GM23338 (cell line): Measurements from ENCODE around the gene ATP5MC2. TPM values are rescaled to one million over a fixed set of nuclear protein-coding genes. Genes with fewer than 3 reads are reported as not detected.

Source experiments
- ATAC-seq: fragments of 200-7000 bp; cut with Tn5 transposase; 3 replicates; pipeline ENCODE4 v1.9.1; 2020
- DNase-seq: peaks from one replicate; pipeline ENCODE4 v3.0.0-alpha.2; 2015; ENCODE audit warnings: low spot score
- H2AFZ ChIP-seq: fragments of 200-600 bp; sonication (generic); 2 replicates; pipeline ENCODE4 v1.8.0; 2016; ENCODE audit warnings: antibody characterized with exemption, mild to moderate bottlenecking, moderate library complexity
- H3F3A ChIP-seq: fragments of 200-600 bp; sonication (generic); replicated peaks from 2 replicates; pipeline ENCODE4 v1.8.0; 2017; ENCODE audit warnings: antibody characterized with exemption, mixed run types, low read depth
- H3K27ac ChIP-seq: fragments of 200-600 bp; sonication (generic); 2 replicates; pipeline ENCODE4 v1.6.1; 2016; ENCODE audit warnings: low read depth
- H3K27me3 ChIP-seq: fragments of 200-600 bp; sonication (generic); 2 replicates; pipeline ENCODE4 v1.8.0; 2016; ENCODE audit warnings: mild to moderate bottlenecking, mixed run types, moderate library complexity; ENCODE audit not compliant: insufficient read depth
- H3K36me3 ChIP-seq: fragments of 200-600 bp; sonication (generic); 2 replicates; pipeline ENCODE4 v1.8.0; 2016; ENCODE audit warnings: mild to moderate bottlenecking; ENCODE audit not compliant: insufficient read depth
- H3K4me1 ChIP-seq: fragments of 200-600 bp; sonication (generic); 2 replicates; pipeline ENCODE4 v1.8.0; 2016; ENCODE audit warnings: mild to moderate bottlenecking, moderate library complexity; ENCODE audit not compliant: insufficient read depth
- H3K4me2 ChIP-seq: fragments of 200-600 bp; sonication (generic); 2 replicates; pipeline ENCODE4 v1.7.1; 2017; ENCODE audit warnings: mixed run types
- H3K4me3 ChIP-seq: fragments of 200-600 bp; sonication (generic); 2 replicates; pipeline ENCODE4 v1.6.1; 2016; ENCODE audit warnings: mixed run types
- H3K79me2 ChIP-seq: fragments of 200-600 bp; sonication (generic); replicated peaks from 2 replicates; pipeline ENCODE4 v1.8.0; 2017; ENCODE audit warnings: mild to moderate bottlenecking; ENCODE audit not compliant: insufficient read depth
- H3K9me2 ChIP-seq: fragments of 200-600 bp; sonication (generic); 2 replicates; pipeline ENCODE4 v1.8.0; 2017; ENCODE audit not compliant: insufficient read depth
- H4K20me1 ChIP-seq: fragments of 200-600 bp; sonication (generic); replicated peaks from 2 replicates; pipeline ENCODE4 v1.8.0; 2017; ENCODE audit warnings: mild to moderate bottlenecking; ENCODE audit not compliant: insufficient read depth
- H3K27ac Mint-ChIP-seq: 2 replicates; pipeline ENCODE4 v1.8.0; 2020; ENCODE audit warnings: inconsistent platforms, mild to moderate bottlenecking, moderate library complexity, mixed read lengths
- H3K27me3 Mint-ChIP-seq: 3 replicates; pipeline ENCODE4 v1.8.0; 2022; ENCODE audit warnings: low read depth, mild to moderate bottlenecking, moderate library complexity, mixed read lengths, inconsistent platforms; ENCODE audit not compliant: insufficient read depth, poor library complexity
- H3K36me3 Mint-ChIP-seq: 3 replicates; pipeline ENCODE4 v1.8.0; 2021; ENCODE audit warnings: low read depth, mild to moderate bottlenecking, inconsistent platforms, moderate library complexity, mixed read lengths
- H3K4me1 Mint-ChIP-seq: 3 replicates; pipeline ENCODE4 v1.8.0; 2020; ENCODE audit warnings: mild to moderate bottlenecking, inconsistent platforms, mixed read lengths
- H3K4me3 Mint-ChIP-seq: 3 replicates; pipeline ENCODE4 v1.8.0; 2021; ENCODE audit warnings: moderate library complexity, mild to moderate bottlenecking, inconsistent platforms, mixed read lengths
- H3K9me3 Mint-ChIP-seq: 3 replicates; pipeline ENCODE4 v1.8.0; 2020; ENCODE audit warnings: moderate library complexity, mild to moderate bottlenecking, inconsistent platforms, mixed read lengths
- CREB1 ChIP-seq: fragments of 250-450 bp; sonication (Bioruptor Pico); IDR thresholded peaks from 2 replicates; pipeline ENCODE4 v1.5.0; 2020; ENCODE audit warnings: low read depth, mild to moderate bottlenecking, moderate library complexity
- EZH2 ChIP-seq: fragments of 200-600 bp; sonication (generic); IDR thresholded peaks from one replicate; pipeline ENCODE4 v1.8.0; 2017; ENCODE audit warnings: antibody characterized with exemption, mild to moderate bottlenecking, low read depth; ENCODE audit not compliant: unreplicated experiment
- EZH2phosphoT487 ChIP-seq: fragments of 200-600 bp; sonication (generic); IDR thresholded peaks from one replicate; pipeline ENCODE4 v1.8.1; 2018; ENCODE audit warnings: antibody characterized with exemption; ENCODE audit not compliant: unreplicated experiment
- JUNB ChIP-seq: IDR thresholded peaks from one replicate; pipeline ENCODE4 v1.6.1; 2016; ENCODE audit warnings: antibody characterized with exemption; ENCODE audit not compliant: unreplicated experiment
- POLR2AphosphoS5 ChIP-seq: IDR thresholded peaks from 2 replicates; pipeline ENCODE4 v1.6.1; 2016; ENCODE audit warnings: antibody characterized with exemption, low read depth
- REST ChIP-seq: IDR thresholded peaks from one replicate; pipeline ENCODE4 v1.6.1; 2018; ENCODE audit warnings: antibody characterized with exemption; ENCODE audit not compliant: unreplicated experiment
- STAT1 ChIP-seq: IDR thresholded peaks from one replicate; pipeline ENCODE4 v1.6.1; 2016; ENCODE audit warnings: antibody characterized with exemption; ENCODE audit not compliant: unreplicated experiment
- ZNF114 ChIP-seq: fragments of 250-450 bp; sonication (Bioruptor Pico); IDR thresholded peaks from 2 replicates; pipeline ENCODE4 v1.5.0; 2020; ENCODE audit warnings: mild to moderate bottlenecking, moderate library complexity
- ZNF331 ChIP-seq: fragments of 250-450 bp; sonication (Bioruptor Pico); IDR thresholded peaks from 2 replicates; pipeline ENCODE4 v1.5.0; 2020; ENCODE audit warnings: low read depth, mild to moderate bottlenecking, moderate library complexity
- ZNF462 ChIP-seq: fragments of 250-450 bp; sonication (Bioruptor Pico); IDR thresholded peaks from 2 replicates; pipeline ENCODE4 v1.5.0; 2020; ENCODE audit warnings: mild to moderate bottlenecking, moderate library complexity
- polyA plus RNA-seq: library from polyadenylated mRNA; unstranded; fragments of >200 nt; fragmentation: Nextera tagmentation; extraction: Ambion mirVana; gene quantifications from 2 replicates; pipeline ENCODE4 v1.2.1, GENCODE V29; 2016
- total RNA-seq: library from RNA; depleted of rRNA; stranded (reverse); fragments of >200 nt; shearing (Covaris generic); gene quantifications from 2 replicates; pipeline ENCODE4 v1.2.3, GENCODE V29; 2014

ATP5MC2 gene
- total and polyA plus RNA-seq, 2 experiments from 2014 or later = 362 to 821 TPM

DNA sequence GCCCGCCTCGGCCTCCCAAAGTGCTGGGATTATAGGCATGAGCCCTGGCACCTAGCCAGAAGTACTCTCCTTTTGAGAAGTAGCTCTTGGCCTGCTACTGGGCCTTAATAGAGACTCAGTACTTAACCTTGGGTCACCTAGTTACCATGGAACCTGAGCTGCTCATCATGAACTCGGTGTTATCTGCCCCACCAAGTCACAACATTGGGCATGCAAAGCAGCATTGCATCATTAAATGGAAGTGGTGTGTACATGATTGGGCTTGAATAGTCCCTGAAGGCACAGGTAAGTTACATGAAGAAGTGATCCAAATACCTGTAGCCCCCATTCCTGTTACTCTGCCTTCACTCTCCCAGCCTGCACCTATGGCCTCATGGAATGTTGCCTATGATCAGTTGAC, 31.8 kb downstream of the ATP5MC2 start (continued):
- no peak for TF ChIP-seq REST
- TF ChIP-seq STAT1 = no peak
- no peak for TF ChIP-seq EZH2phosphoT487
- no peak for TF ChIP-seq EZH2
- no peak for TF ChIP-seq JUNB
- no peak for TF ChIP-seq CREB1 (CRISPR knock-in tag)
- TF ChIP-seq POLR2AphosphoS5 = no peak
- TF ChIP-seq ZNF331 = no peak

GRCh38 chr12:53643232-53643979, 32.5 kb downstream of the ATP5MC2 start:
- H3K79me2 ChIP-seq = no peaks in the 10 kb centered on the region
- no peak for ATAC-seq
- no peak overlapping the region for H3K4me3 Mint-ChIP-seq
- no peaks in the 10 kb centered on the region for H3K36me3 ChIP-seq
- H3K36me3 Mint-ChIP-seq = no peaks in the 10 kb centered on the region
- H3K9me2 ChIP-seq = no peaks in the 10 kb centered on the region
- no peaks in the 10 kb centered on the region for H3K9me3 Mint-ChIP-seq
- H3K27ac ChIP-seq = no peak overlapping the region
- no peak overlapping the region for H3K4me2 ChIP-seq
- H3F3A ChIP-seq = no peaks in the 10 kb centered on the region
- TF ChIP-seq STAT1 (no peak), EZH2 (no peak), ZNF114 (no peak), ZNF462 (CRISPR knock-in tag) (no peak), JUNB (no peak)
- no peaks in the 10 kb centered on the region for H3K27me3 Mint-ChIP-seq
- H3K4me1 ChIP-seq = no peaks in the 10 kb centered on the region
- no peak overlapping the region for H3K4me3 ChIP-seq
- H3K4me1 Mint-ChIP-seq = no peaks in the 10 kb centered on the region
- no peak overlapping the region for H3K27ac Mint-ChIP-seq
- H4K20me1 ChIP-seq = no peaks in the 10 kb centered on the region
- no peaks in the 10 kb centered on the region for H3K27me3 ChIP-seq
- H2AFZ ChIP-seq = no peak overlapping the region
- no peak for DNase-seq
